Activated CD8-positive, alpha-beta memory T cell treated with anti-CD3 and anti-CD28 coated beads, Interleukin-2, amount 50 U/mL, for 1 hour (primary cell): ENCODE measurements around the gene IFT20.

ENCODE experiments used
- DNase-seq: peaks from one replicate; pipeline ENCODE4 v3.0.0-alpha.2; 2020; ENCODE audit errors: extremely low read depth

Gene IFT20

DNA sequence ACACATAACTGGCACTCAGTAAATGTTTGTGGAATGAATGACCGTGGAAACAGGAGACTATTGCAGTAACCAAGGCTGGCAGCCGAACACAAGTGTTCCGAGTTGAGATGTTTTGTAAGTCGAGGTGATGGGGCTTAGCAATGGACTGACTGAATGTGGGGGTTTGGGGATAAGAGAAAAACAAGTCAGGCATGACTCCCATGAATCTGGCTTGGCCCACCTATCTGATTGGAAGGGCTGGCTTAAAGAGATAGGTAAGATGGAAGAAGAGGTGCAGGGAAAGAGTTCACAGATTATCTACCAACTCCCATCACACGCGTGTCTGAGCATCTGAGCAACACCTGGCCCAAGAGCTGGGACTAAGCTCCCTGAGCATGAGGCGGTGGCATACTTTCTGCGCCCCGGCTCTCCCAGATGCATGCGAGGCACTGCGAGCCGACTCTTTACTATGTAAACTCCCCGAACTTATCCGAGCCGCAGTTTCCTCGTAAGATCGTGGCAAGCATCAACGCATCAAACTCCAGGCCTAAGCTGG lies 539 bp downstream of the IFT20 start:
- DNase-seq = no peak

DNA sequence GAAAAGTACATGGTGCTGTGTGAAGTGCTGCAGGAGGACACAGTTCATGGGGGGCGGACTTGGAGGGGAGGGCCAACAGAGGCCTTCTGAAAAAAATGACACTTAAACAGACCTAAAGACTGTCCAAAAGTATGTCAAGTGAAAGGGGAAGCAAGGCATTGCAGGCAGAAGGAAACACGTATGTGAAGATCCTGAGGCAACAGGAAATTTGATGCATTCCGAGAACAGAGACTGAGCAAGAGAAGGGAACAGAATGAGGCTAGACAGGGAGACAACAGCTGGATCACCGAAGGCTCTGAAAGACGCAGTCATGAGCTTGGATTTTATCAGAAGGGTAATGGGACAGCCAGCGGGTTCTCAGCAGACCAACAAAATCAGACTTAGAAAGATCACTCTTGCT lies 1.1 kb downstream of the IFT20 start:
- DNase-seq = no peak

- DNase-seq = no peak
Measured at GRCh38 chr17:28333083-28333746, 2.1 kb downstream of the IFT20 start.

- no peak for DNase-seq
Measured at GRCh38 chr17:28331891-28332420, 3.3 kb downstream of the IFT20 start.

GRCh38 chr17:28330671-28331070 lies 4.6 kb downstream of the IFT20 start:
- no peak for DNase-seq

DNA sequence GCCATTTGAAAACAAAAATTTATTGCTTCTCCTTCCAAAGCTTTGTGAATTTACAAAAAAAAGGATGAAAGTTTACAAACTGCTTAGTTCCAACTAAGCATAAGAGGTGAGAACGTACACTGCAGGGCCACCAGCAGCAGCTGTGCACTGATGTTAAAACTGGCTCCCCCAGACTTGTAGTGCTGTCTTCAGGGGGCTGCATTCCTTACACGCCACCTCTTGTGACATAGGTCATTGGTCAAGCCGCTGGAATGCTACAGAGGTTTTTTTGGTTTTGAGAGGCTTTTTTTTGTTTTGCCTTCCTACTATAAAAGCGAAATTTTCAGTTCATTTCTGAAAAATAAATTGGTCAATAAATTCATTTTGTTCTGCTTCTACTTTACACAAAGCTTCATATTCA lies 6.9 kb downstream of the IFT20 start:
- no peak for DNase-seq

- no peak for DNase-seq
Measured at GRCh38 chr17:28327709-28328108, 7.6 kb downstream of the IFT20 start.

GRCh38 chr17:28327031-28327607 lies 8.2 kb downstream of the IFT20 start:
- no peak for DNase-seq

- DNase-seq = no peak
Measured at GRCh38 chr17:28326114-28326513, 9.2 kb downstream of the IFT20 start.

DNA sequence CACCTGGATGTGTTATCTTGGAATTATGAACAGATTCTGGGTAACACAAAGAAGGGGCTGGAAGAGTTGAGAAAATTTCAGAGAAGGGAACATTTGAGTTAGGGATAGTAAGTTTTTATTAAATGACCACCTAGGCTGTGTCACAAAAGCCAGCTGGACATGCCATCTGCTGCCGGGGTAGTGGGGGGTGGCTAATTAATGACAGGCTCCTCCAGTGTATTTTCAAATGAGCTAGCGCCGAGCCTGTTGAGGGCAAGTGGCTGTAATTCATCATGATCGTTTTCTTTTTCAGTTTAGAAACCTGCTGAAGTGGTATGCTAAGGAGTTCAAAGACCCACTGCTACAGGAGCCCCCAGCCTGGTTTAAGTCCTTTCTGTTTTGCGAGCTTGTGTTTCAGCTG lies 10.1 kb downstream of the IFT20 start:
- no peak for DNase-seq

GRCh38 chr17:28324781-28325180 lies 10.5 kb downstream of the IFT20 start:
- DNase-seq = no peak

DNA sequence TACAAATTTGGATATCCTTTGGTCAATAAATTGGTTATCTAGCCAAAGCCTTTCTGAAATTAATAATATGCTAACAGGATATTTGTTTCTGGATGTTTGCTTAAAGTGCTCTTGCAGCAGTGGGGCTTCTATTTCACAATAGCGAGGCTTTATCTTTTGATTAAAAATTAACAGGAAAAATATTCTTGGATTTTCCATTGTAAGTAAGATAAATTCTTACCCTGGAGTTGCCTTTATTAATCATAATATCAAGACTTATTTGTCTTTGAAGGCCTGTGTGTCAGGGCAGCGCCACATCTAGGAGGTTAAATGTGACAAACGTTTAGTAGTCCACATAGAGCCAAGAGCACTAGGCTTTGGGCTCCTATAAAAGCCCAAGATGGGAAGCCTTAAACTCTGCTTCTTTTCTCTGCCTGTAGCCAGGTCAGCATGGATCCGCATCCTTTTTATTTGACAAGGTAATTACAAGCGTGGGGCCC lies 11.0 kb downstream of the IFT20 start:
- no peak for DNase-seq

GRCh38 chr17:28320215-28321061 lies 14.8 kb downstream of the IFT20 start:
- DNase-seq = no peak

DNA sequence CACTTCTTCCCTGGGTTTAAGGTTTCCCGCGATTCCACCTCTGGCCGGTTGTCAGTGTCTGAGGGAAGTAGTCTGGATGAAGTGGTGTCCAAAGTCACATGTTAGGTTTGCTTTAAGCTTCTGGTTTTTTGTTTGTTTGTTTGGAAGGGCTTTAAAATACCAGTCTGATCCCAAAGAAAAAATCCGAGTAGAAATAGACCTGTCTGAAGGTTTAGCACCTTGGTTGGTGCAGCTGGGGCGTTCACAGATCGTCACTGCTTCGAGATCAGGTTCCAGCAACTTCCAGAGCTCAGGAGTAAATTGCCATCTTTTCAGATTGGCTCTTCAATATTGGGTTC lies 15.7 kb downstream of the IFT20 start:
- no peak for DNase-seq

DNA sequence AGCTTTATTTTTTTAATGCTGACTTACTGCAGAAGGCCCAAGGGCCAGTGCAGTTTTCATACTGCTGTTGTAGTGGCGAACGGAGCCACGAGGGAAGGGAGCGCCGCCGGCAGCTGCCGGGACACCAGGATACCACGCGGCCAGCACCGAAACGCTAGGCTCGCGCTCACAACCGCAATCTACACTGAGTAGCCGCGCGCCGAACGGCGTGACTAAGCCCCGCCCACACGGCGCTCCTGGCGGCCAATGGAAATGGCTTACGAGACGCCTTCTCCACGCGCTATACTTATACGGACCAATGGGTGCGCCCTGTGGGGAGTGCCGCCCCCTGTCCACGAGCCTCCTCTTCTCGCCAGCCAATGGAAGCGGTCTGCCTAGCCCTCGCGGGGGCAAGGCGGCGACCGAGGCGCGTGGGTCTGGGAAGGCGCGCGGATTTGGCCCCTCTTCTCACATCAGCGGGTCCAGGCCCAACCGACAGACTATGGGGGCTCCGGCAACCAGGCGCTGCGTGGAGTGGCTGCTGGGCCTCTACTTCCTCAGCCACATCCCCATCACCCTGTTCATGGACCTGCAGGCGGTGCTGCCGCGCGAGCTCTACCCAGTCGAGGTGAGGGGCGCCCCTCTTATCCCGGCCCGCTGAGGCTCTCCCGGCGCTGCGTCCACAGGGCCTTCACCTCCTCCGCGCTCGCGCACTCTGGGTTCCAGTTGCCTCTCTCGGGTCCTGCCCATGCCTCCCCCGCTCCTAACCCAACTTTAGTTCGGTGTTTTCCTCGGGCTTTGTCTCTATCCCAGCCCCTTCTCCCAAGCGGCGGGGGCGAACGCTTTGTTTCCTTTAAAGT lies 16.3 kb downstream of the IFT20 start, which contains the start of gene TMEM97:
Gene TMEM97 (plus strand): TSS at position 442 of the 839 bp plus-strand sequence. CDS start 40 bp downstream, at position 482.
- DNase-seq = peak; percentile 80

DNA sequence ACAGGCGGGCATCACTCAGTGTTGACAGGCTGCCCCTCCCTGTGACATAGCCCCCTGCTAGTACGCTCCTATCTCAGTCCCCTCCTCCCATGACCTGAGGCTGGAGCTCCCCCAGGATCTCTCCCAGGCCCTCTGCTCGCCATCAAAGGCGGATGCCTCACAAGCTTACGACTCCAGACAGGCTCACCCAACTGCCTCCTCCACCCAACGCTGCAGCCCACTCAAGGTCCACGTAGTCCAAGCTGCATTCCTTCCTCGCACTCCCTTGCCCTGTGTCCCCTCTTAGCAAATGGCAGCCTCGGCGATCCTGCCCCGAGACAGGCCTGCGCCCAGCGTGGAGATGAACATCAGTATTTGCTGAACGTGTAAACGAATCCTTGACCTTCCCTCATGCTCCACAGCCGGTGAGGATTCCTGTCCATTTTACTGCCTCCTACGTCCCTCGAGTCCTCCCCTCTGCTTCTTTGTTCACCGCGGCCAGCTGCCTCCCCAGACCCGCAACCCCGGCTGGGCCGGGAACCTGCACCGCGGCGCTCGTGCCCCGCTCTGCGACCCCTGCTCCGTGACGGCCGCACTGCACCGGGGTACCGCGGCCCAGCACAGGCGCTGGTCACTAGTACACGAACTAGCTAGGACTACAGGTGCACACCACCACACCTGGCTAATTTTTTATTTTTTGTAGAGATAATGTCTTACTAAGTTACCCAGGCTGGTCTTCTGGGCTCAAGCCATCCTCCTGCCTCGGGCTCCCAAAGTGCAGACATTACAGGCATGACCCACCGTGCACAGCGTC lies 17.1 kb downstream of the IFT20 start:
- no peak for DNase-seq

GRCh38 chr17:28317099-28317965 lies 17.9 kb downstream of the IFT20 start:
- no peak for DNase-seq

GRCh38 chr17:28315846-28316705 lies 19.2 kb downstream of the IFT20 start:
- no peak for DNase-seq

DNA sequence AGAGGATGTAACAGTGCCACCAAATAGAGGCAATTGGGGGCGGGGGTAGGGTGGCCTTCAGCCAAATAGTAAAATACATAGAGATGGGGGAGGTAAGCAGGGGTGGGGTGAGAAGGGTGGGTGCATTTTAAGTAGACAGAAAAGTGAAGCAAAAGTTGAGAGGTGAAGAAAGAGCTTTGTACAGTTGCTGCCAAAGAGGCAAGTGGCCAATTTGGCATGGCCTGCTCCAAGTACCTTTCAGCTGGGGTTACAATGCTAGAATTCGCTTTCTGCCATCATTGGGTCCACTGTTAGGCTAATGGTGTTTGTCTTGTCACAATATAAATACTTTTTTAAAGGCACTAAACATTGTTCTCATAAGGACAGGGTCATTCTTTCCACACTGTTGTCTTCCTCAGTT lies 21.4 kb downstream of the IFT20 start:
- DNase-seq = no peak
